Peyer's patch (tissue), 4 donors: ENCODE data around the gene ANKEF1.
"Not testable (repeated sequence)": the region's sequence is repeated elsewhere in the genome, so short reads cannot be mapped to it uniquely, and the experiment has no call there.

Source experiments
- POLR2A ChIP-seq, 2 donors: fragments of 450-650 bp; IDR thresholded peaks; one replicate each; pipeline ENCODE4 v1.5.1; 2017; ENCODE audit warnings: antibody characterized with exemption in 2 of 2, mild to moderate bottlenecking in 2 of 2, moderate library complexity in 2 of 2
- TF ChIP-seq, protein P1 (sequence below), 6 experiments: fragments of 450-650 bp in 4 of 6; fragments of 200-600 bp in 2 of 6; sonication (generic) in 1 of 6; IDR thresholded peaks; one replicate each; pipeline ENCODE4 v1.5.1; 2017 to 2019; ENCODE audit warnings: antibody characterized with exemption in 6 of 6, mild to moderate bottlenecking in 3 of 6, moderate library complexity in 1 of 6

- TF ChIP-seq, protein P1, sequence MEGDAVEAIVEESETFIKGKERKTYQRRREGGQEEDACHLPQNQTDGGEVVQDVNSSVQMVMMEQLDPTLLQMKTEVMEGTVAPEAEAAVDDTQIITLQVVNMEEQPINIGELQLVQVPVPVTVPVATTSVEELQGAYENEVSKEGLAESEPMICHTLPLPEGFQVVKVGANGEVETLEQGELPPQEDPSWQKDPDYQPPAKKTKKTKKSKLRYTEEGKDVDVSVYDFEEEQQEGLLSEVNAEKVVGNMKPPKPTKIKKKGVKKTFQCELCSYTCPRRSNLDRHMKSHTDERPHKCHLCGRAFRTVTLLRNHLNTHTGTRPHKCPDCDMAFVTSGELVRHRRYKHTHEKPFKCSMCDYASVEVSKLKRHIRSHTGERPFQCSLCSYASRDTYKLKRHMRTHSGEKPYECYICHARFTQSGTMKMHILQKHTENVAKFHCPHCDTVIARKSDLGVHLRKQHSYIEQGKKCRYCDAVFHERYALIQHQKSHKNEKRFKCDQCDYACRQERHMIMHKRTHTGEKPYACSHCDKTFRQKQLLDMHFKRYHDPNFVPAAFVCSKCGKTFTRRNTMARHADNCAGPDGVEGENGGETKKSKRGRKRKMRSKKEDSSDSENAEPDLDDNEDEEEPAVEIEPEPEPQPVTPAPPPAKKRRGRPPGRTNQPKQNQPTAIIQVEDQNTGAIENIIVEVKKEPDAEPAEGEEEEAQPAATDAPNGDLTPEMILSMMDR (IDR thresholded peaks at IDR 0.05), result not testable (repeated sequence)
- not testable (repeated sequence) for TF ChIP-seq POLR2A (IDR thresholded peaks at IDR 0.05)
Observed at GRCh38 chr20:10036321-10036720, 1.5 kb downstream of the ANKEF1 start.
